Progenitor cell of endocrine pancreas (in vitro differentiated cells): ENCODE results near the gene IGFBPL1. TPM values are rescaled to one million over a fixed set of nuclear protein-coding genes. Genes with fewer than 3 reads are reported as not detected.

ENCODE experiments used
- DNase-seq: peaks from one replicate; pipeline ENCODE4 v3.0.0; 2021; ENCODE audit warnings: low spot score; ENCODE audit not compliant: unreplicated experiment
- H3K27ac Mint-ChIP-seq: 2 replicates; pipeline ENCODE4 v1.8.0; 2021; ENCODE audit warnings: mild to moderate bottlenecking, moderate library complexity, mixed read lengths
- H3K27me3 Mint-ChIP-seq: 2 replicates; pipeline ENCODE4 v1.8.0; 2021; ENCODE audit warnings: mixed read lengths
- H3K36me3 Mint-ChIP-seq: 2 replicates; pipeline ENCODE4 v1.8.0; 2022; ENCODE audit warnings: mixed read lengths; ENCODE audit not compliant: insufficient read depth
- H3K4me1 Mint-ChIP-seq: 2 replicates; pipeline ENCODE4 v1.8.0; 2021; ENCODE audit warnings: low read depth, mixed read lengths
- H3K4me3 Mint-ChIP-seq: 2 replicates; pipeline ENCODE4 v1.8.0; 2021; ENCODE audit warnings: low read depth, mild to moderate bottlenecking, moderate library complexity, mixed read lengths
- H3K9me3 Mint-ChIP-seq: 2 replicates; pipeline ENCODE4 v1.8.0; 2021; ENCODE audit warnings: low read depth, mixed read lengths
- CTCF ChIP-seq: fragments of 200-600 bp; sonication (generic); IDR thresholded peaks from one replicate; pipeline ENCODE4 v1.5.0; 2021; ENCODE audit warnings: antibody characterized with exemption, mild to moderate bottlenecking; ENCODE audit not compliant: unreplicated experiment
- total RNA-seq: library from RNA; stranded (reverse); gene quantifications from 2 replicates; pipeline ENCODE4 v1.2.1, GENCODE V29; 2021

Gene IGFBPL1
- total RNA-seq, 1 donor from 2014 or later: 4.7 TPM

DNA sequence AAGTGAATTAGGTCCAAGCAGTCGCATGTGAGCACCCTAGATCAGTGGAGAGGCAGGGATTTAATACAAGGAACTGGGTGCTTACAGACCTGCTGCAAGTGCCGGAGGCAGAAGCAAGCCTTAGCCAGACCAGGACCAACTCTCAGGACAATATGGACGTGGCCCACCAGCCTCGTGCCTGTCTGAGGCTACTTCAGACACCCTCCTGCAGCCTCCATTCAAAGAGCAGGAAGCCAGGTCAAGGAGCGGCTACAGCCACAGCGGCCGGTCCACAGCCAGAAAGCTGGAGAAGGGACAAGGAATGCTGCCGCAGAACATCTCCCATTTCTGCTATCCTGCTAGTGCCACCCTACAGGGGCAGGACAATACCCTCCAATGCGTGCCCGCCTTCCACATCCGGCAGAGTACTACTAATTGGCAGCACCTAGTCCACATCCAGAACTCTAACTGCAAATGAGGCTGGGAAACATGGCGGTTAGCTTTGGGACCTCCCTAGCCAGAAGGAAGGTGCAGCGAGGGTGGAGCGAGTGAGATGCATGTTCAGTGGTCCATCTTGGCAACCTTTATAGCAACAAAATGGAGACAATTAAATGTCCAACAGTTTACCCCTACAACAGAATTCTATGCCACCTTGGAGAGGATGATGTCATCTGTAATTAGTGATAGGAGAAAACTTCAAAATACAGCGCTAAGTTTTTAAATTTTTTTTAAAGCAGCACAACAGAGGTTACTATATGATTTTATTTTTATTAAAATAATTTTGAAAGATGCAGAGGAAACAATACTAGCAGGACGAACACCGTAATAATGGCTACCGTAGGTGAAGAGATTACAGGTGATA lies 32.8 kb downstream of the IGFBPL1 start:
- Mint-ChIP-seq H3K9me3 (no peaks in the 10 kb centered on the region), H3K4me3 (peak overlapping the region; percentile 95), H3K4me1 (peaks cover 31% of the 10 kb centered on the region), H3K36me3 (peaks cover 8% of the 10 kb centered on the region), H3K27ac (peak overlapping the region; percentile 48), H3K27me3 (no peaks in the 10 kb centered on the region)
- DNase-seq: no peak
- no peak for TF ChIP-seq CTCF

DNA sequence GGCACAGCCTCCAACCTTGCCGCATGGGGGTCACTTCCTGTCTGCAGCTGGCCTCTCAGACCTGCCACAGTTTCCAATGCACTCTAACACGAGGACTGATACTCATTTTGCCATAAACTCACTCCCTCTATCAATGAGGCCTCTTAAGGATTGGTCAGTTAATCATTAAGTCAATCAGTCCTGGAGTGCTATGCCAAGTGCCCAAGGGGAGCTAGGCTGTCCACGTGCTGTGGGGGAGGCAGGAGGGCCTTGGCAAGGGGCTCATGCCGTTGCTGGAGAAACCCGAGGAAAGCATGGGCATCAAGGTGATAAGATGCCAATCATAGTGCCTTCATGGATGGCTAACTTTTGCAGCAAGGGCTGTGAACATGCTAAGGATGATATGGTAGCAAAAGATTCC lies 33.4 kb downstream of the IGFBPL1 start:
- H3K27me3 Mint-ChIP-seq: no peaks in the 10 kb centered on the region

DNA sequence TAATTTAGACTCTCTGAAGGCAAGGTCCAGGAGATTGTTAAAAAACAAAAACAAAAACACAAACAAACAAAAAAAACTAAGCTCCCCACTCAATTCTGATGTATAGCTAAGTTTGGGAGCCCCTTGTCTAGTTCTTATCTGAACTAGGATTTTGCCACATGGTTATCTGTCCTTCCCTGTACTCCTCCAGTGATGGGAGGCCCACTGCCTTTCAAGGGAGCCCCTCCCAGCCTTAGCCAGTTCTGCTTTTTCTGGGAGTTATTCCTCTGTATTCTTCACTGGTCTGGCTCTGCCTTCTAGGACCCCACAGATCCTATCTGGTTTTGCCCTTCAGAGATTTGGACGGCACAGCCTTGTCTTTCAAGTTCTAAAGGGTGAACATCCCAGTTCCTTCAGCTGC lies 33.8 kb downstream of the IGFBPL1 start:
- no peak for TF ChIP-seq CTCF
- Mint-ChIP-seq H3K4me3 (no peak overlapping the region), H3K4me1 (peaks cover 31% of the 10 kb centered on the region), H3K9me3 (no peaks in the 10 kb centered on the region), H3K27ac (no peak overlapping the region), H3K27me3 (no peaks in the 10 kb centered on the region), H3K36me3 (peaks cover 5% of the 10 kb centered on the region)
- DNase-seq: no peak

More for the DNA sequence above, 33.4 kb downstream of the IGFBPL1 start:
- Mint-ChIP-seq H3K9me3 (no peaks in the 10 kb centered on the region), H3K4me3 (peak overlapping the region; percentile 62), H3K4me1 (peaks cover 31% of the 10 kb centered on the region), H3K36me3 (peaks cover 5% of the 10 kb centered on the region), H3K27ac (peak overlapping the region; percentile 48)
- DNase-seq: no peak
- no peak for TF ChIP-seq CTCF

DNA sequence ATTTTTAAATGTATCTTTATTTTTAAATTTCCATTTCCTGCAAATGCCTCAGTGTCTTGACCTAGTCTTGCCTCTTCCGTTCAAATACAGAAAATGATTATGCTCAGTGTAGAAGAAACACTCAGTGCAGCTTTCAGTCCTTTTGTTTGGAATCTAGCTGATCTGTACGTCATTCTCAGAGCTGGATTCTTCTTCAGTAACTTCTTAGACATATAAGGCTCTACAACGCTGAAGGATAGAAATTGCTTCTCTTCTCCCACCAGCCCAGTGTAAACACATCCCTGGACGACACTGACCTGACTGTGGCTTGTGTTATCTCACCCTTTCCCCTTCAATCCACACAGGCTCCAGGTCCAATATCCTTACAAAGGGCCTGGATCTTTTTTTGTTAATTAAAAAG lies 34.9 kb downstream of the IGFBPL1 start:
- H3K27ac Mint-ChIP-seq: no peak overlapping the region
- H3K4me3 Mint-ChIP-seq: no peak overlapping the region
- H3K9me3 Mint-ChIP-seq: peaks cover 5% of the 10 kb centered on the region
- peaks cover 1% of the 10 kb centered on the region for H3K36me3 Mint-ChIP-seq
- no peak for DNase-seq
- peaks cover 29% of the 10 kb centered on the region for H3K4me1 Mint-ChIP-seq
- no peak for TF ChIP-seq CTCF
- no peaks in the 10 kb centered on the region for H3K27me3 Mint-ChIP-seq

GRCh38 chr9:38388283-38389223 lies 35.7 kb downstream of the IGFBPL1 start:
- Mint-ChIP-seq H3K9me3 (peaks cover 5% of the 10 kb centered on the region), H3K36me3 (peaks cover 1% of the 10 kb centered on the region), H3K4me3 (no peak overlapping the region), H3K27me3 (no peaks in the 10 kb centered on the region), H3K27ac (no peak overlapping the region), H3K4me1 (peaks cover 24% of the 10 kb centered on the region)
- DNase-seq: no peak
- TF ChIP-seq CTCF: no peak
